Neuronal stem cell (in vitro differentiated cells): ENCODE results near the gene CCDC102B.

Source experiments
- DNase-seq: peaks from one replicate; pipeline ENCODE4 v3.0.0-alpha.2; 2013; ENCODE audit warnings: low spot score
- H2AFZ ChIP-seq: one replicate; pipeline ENCODE4 v1.6.1; 2013; ENCODE audit warnings: mild to moderate bottlenecking, low read length, inconsistent platforms
- H2AK5ac ChIP-seq: 2 replicates; pipeline ENCODE4 v1.6.1; 2013; ENCODE audit warnings: low read depth, mild to moderate bottlenecking, inconsistent platforms, low read length, moderate library complexity, mixed read lengths
- H2BK120ac ChIP-seq: 2 replicates; pipeline ENCODE4 v1.6.1; 2013; ENCODE audit warnings: low read depth, mild to moderate bottlenecking, inconsistent platforms, low read length, moderate library complexity, mixed read lengths
- H2BK12ac ChIP-seq: one replicate; pipeline ENCODE4 v1.6.1; 2013; ENCODE audit warnings: low read length, inconsistent platforms
- H2BK15ac ChIP-seq: 2 replicates; pipeline ENCODE4 v1.6.1; 2013; ENCODE audit warnings: mild to moderate bottlenecking, low read length, inconsistent platforms, mixed read lengths
- H2BK5ac ChIP-seq: one replicate; pipeline ENCODE4 v1.6.1; 2013; ENCODE audit warnings: inconsistent platforms, mild to moderate bottlenecking, low read length, moderate library complexity
- H3K14ac ChIP-seq: one replicate; pipeline ENCODE4 v1.6.1; 2013; ENCODE audit warnings: low read length, inconsistent platforms
- H3K18ac ChIP-seq: 2 replicates; pipeline ENCODE4 v1.6.1; 2013; ENCODE audit warnings: low read length, inconsistent platforms
- H3K23ac ChIP-seq: 2 replicates; pipeline ENCODE4 v1.6.1; 2013; ENCODE audit warnings: low read depth, mild to moderate bottlenecking, mixed read lengths, low read length, inconsistent platforms; ENCODE audit not compliant: poor library complexity
- H3K27ac ChIP-seq: replicated peaks from 3 replicates; pipeline ENCODE4 v1.5.1; 2013; ENCODE audit warnings: low read length, inconsistent platforms
- H3K27me3 ChIP-seq, 3 experiments: 2 replicates each; pipeline ENCODE4 v1.6.1; 2013; ENCODE audit warnings: low read length in 3 of 3, mild to moderate bottlenecking in 2 of 3, inconsistent platforms in 1 of 3, low read depth in 1 of 3, mixed read lengths in 1 of 3, moderate library complexity in 1 of 3; ENCODE audit not compliant: control insufficient read depth in 3 of 3, insufficient read depth in 3 of 3
- H3K36me3 ChIP-seq, 2 donors: replicated peaks in 1 of 2; 2 replicates each; pipeline ENCODE4 v1.6.1; 2013; ENCODE audit warnings: low read length in 2 of 2; ENCODE audit not compliant: control insufficient read depth in 2 of 2, insufficient read depth in 2 of 2
- H3K4ac ChIP-seq: 2 replicates; pipeline ENCODE4 v1.6.1; 2013; ENCODE audit warnings: inconsistent platforms, mild to moderate bottlenecking, low read length, moderate library complexity
- H3K4me1 ChIP-seq, 2 donors: 1 replicate in 1 of 2; 2 replicates in 1 of 2; pipeline ENCODE4 v1.6.1; 2013; ENCODE audit warnings: low read length in 2 of 2, low read depth in 1 of 2; ENCODE audit not compliant: control insufficient read depth in 2 of 2, insufficient read depth in 1 of 2
- H3K4me2 ChIP-seq: one replicate; pipeline ENCODE4 v1.6.1; 2013; ENCODE audit warnings: mild to moderate bottlenecking, low read length, inconsistent platforms; ENCODE audit not compliant: insufficient read depth, poor library complexity, severe bottlenecking
- H3K4me3 ChIP-seq, 2 donors: 2 replicates each; pipeline ENCODE4 v1.5.1; 2013; ENCODE audit warnings: low read length in 2 of 2, mild to moderate bottlenecking in 2 of 2, inconsistent platforms in 1 of 2, moderate library complexity in 1 of 2
- H3K79me1 ChIP-seq: one replicate; pipeline ENCODE4 v1.6.1; 2013; ENCODE audit warnings: low read depth, mild to moderate bottlenecking, inconsistent platforms, low read length, moderate library complexity
- H3K9ac ChIP-seq: one replicate; pipeline ENCODE4 v1.6.1; 2013; ENCODE audit warnings: mild to moderate bottlenecking, low read depth, low read length, inconsistent platforms; ENCODE audit not compliant: poor library complexity
- H3K9me3 ChIP-seq, 2 donors: replicated peaks in 1 of 2; 2 replicates each; pipeline versions ENCODE3 to v1.6.1; 2013; ENCODE audit warnings: low read length in 2 of 2, mild to moderate bottlenecking in 2 of 2, inconsistent platforms in 1 of 2, low read depth in 1 of 2, mixed read lengths in 1 of 2, moderate library complexity in 1 of 2; ENCODE audit not compliant: control insufficient read depth in 2 of 2, insufficient read depth in 1 of 2
- H4K8ac ChIP-seq: one replicate; pipeline ENCODE4 v1.6.1; 2013; ENCODE audit warnings: low read depth, mild to moderate bottlenecking, inconsistent platforms, low read length, moderate library complexity
- H4K91ac ChIP-seq: one replicate; pipeline ENCODE4 v1.6.1; 2013; ENCODE audit warnings: low read length, low read depth, mild to moderate bottlenecking, inconsistent platforms; ENCODE audit not compliant: poor library complexity
- WGBS, 2 donors: extraction: QIAGEN DNeasy Blood & Tissue Kit; methylation state at CpG; one replicate each; pipeline ENCODE4 v1.1.7; 2013; ENCODE audit warnings: missing lambda C conversion rate in 2 of 2, mixed read lengths in 1 of 2; ENCODE audit not compliant: insufficient read length in 2 of 2, insufficient replicate concordance in 1 of 2; ENCODE audit errors: extremely low coverage in 2 of 2; 5-methylcytosine and 5-hydroxymethylcytosine counted together

CCDC102B gene

DNA sequence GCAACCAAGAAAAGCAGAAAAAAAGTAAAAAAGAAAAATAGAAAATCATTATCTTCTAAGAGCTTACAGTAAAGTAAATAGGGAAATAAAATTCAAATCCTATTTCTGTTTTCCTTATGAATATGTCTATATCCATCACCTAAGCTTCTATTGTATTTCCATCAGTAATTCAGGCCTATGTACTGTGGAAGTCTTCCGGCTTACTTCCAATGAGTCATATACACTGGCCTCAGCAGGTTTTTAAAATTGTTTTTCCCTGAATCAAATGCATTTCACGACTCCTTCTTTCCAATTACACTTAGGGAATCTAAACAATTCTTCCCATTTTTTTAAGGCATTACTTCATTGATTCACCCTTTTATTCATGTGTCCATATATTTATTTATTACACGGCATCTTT is 164.7 kb downstream of the CCDC102B start:
- Histone ChIP-seq H3K9me3 (no peaks in the 10 kb centered on the region), H3K4me3 (no peak overlapping the region), H3K79me1 (no peaks in the 10 kb centered on the region), H2AK5ac (no peak overlapping the region), H3K4me1 (no peaks in the 10 kb centered on the region), H3K9ac (no peak overlapping the region), H3K23ac (no peak overlapping the region), H3K36me3 (no peaks in the 10 kb centered on the region), H2BK15ac (no peak overlapping the region), H3K18ac (no peak overlapping the region), H4K91ac (no peak overlapping the region), H4K8ac (no peak overlapping the region), H2BK12ac (no peak overlapping the region), H2BK5ac (no peak overlapping the region), H3K14ac (no peak overlapping the region), H3K27me3 (no peaks in the 10 kb centered on the region), H3K27ac (no peak overlapping the region), H3K4me2 (no peak overlapping the region), H2BK120ac (no peak overlapping the region), H2AFZ (no peak overlapping the region), H3K4ac (no peak overlapping the region)
- no CpG with 5 or more reads among the region's 3 CpGs for WGBS, 2 donors
- DNase-seq: no peak

- Histone ChIP-seq H3K27ac (no peak overlapping the region), H3K4me1 (no peaks in the 10 kb centered on the region), H3K4me2 (no peak overlapping the region), H3K23ac (no peak overlapping the region), H2BK120ac (no peak overlapping the region), H3K36me3 (no peaks in the 10 kb centered on the region), H2AFZ (no peak overlapping the region), H3K4me3 (no peak overlapping the region), H2BK12ac (no peak overlapping the region), H3K14ac (no peak overlapping the region), H2AK5ac (no peak overlapping the region), H4K91ac (no peak overlapping the region), H3K18ac (no peak overlapping the region), H2BK5ac (no peak overlapping the region), H3K79me1 (no peaks in the 10 kb centered on the region), H3K27me3 (no peaks in the 10 kb centered on the region), H3K9ac (no peak overlapping the region), H3K4ac (no peak overlapping the region), H3K9me3 (no peaks in the 10 kb centered on the region), H2BK15ac (no peak overlapping the region), H4K8ac (no peak overlapping the region)
- no CpG with 5 or more reads among the region's 3 CpGs for WGBS, 2 donors
- DNase-seq: no peak
These were observed 167.9 kb downstream of the CCDC102B start for GRCh38 chr18:68965817-68966216.

GRCh38 chr18:68969027-68969426 is 171.1 kb downstream of the CCDC102B start:
- H3K4ac ChIP-seq: no peak overlapping the region
- H3K23ac ChIP-seq: no peak overlapping the region
- no peak overlapping the region for H3K4me2 ChIP-seq
- no peak overlapping the region for H3K18ac ChIP-seq
- H3K27ac ChIP-seq: no peak overlapping the region
- no peaks in the 10 kb centered on the region for H3K36me3 ChIP-seq
- no peak overlapping the region for H3K4me3 ChIP-seq
- H3K9me3 ChIP-seq: no peaks in the 10 kb centered on the region
- H2BK120ac ChIP-seq: no peak overlapping the region
- no CpG with 5 or more reads among the region's 5 CpGs for WGBS, 2 donors
- H3K4me1 ChIP-seq: no peaks in the 10 kb centered on the region
- H2BK15ac ChIP-seq: no peak overlapping the region
- H3K79me1 ChIP-seq: no peaks in the 10 kb centered on the region
- no peak overlapping the region for H3K14ac ChIP-seq
- H2AFZ ChIP-seq: no peak overlapping the region
- H4K91ac ChIP-seq: no peak overlapping the region
- H2BK12ac ChIP-seq: no peak overlapping the region
- H3K27me3 ChIP-seq: no peaks in the 10 kb centered on the region
- H3K9ac ChIP-seq: no peak overlapping the region
- no peak for DNase-seq
- H4K8ac ChIP-seq: no peak overlapping the region
- H2AK5ac ChIP-seq: no peak overlapping the region
- H2BK5ac ChIP-seq: no peak overlapping the region

- H3K9me3 ChIP-seq: no peaks in the 10 kb centered on the region
- no peak overlapping the region for H3K18ac ChIP-seq
- H2BK5ac ChIP-seq: no peak overlapping the region
- no peak overlapping the region for H3K4me3 ChIP-seq
- no peak overlapping the region for H4K91ac ChIP-seq
- H3K4me1 ChIP-seq: no peaks in the 10 kb centered on the region
- H3K4me2 ChIP-seq: no peak overlapping the region
- no peaks in the 10 kb centered on the region for H3K27me3 ChIP-seq
- no peak overlapping the region for H3K9ac ChIP-seq
- H4K8ac ChIP-seq: no peak overlapping the region
- no peak overlapping the region for H3K23ac ChIP-seq
- H3K79me1 ChIP-seq: no peaks in the 10 kb centered on the region
- H3K4ac ChIP-seq: no peak overlapping the region
- H2BK15ac ChIP-seq: no peak overlapping the region
- no peak overlapping the region for H2AK5ac ChIP-seq
- no peak overlapping the region for H3K14ac ChIP-seq
- no peak overlapping the region for H3K27ac ChIP-seq
- DNase-seq: no peak
- no CpG with 5 or more reads among the region's 5 CpGs for WGBS, 2 donors
- no peak overlapping the region for H2BK12ac ChIP-seq
- peak overlapping the region; percentile 43 for H2AFZ ChIP-seq
- H3K36me3 ChIP-seq: no peaks in the 10 kb centered on the region
- no peak overlapping the region for H2BK120ac ChIP-seq
These were observed 174.3 kb downstream of the CCDC102B start for GRCh38 chr18:68972176-68972575.
